SH-SY5Y (cell line): ENCODE data around the gene ING3.

ENCODE experiments used
- GATA2 ChIP-seq: IDR thresholded peaks from 2 replicates; pipeline ENCODE4 v1.6.1; 2011; ENCODE audit warnings: mild to moderate bottlenecking, low read depth, low read length
- GATA3 ChIP-seq: IDR thresholded peaks from 2 replicates; pipeline ENCODE4 v1.6.1; 2011; ENCODE audit warnings: low read depth, mild to moderate bottlenecking, low read length, moderate library complexity

DNA sequence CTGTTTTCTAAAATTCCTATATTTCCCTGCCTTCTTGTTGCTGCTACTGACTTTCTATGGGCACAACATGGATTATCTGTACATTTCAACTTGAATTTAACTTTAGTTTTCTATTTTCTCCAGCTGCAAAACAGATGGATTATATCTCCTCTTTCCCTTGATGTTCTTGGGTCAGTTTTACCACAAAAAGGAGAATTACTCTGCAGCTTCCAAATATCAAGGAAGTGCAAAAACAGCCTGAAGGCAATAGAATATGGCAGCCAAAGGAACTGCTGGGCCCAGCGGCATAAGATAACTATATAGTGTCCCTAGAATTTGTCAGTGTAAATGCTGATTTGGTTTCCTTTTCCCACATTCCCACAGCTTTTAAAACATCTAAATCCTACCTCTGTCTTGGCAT is 67.0 kb downstream of the ING3 start:
- TF ChIP-seq GATA2 = no peak
- TF ChIP-seq GATA3 = no peak
